ENCODE results near the gene HLA-C.

- TF ChIP-seq POLR2A (IDR thresholded peaks at IDR 0.05; ENCODE audit: low read depth, low read length) = no peak
- TF ChIP-seq POLR2AphosphoS5 (IDR thresholded peaks at IDR 0.05; ENCODE audit: low read depth, low read length) = no peak
These were observed 49.3 kb upstream of the HLA-C start for GRCh38 chr6:31321005-31321707.
